Measurements from ENCODE around the gene SLC27A5. TPM values are rescaled to one million over a fixed set of nuclear protein-coding genes. Genes with fewer than 3 reads are reported as not detected.

Gene SLC27A5
- total RNA-seq, 1 donor from 2014 or later, result 6.8 TPM

GRCh38 chr19:58513694-58514563 lies 2.1 kb upstream of the SLC27A5 start:
- H3K27me3 ChIP-seq (ENCODE audit: insufficient read depth, low read length), result no peaks in the 10 kb centered on the region
- peak overlapping the region; percentile 75 for H3K4me3 Mint-ChIP-seq (ENCODE audit: unreplicated experiment)
- H3K9me3 ChIP-seq (ENCODE audit: insufficient read depth, low read depth, low read length), result no peaks in the 10 kb centered on the region
- H3K79me2 ChIP-seq (ENCODE audit: insufficient read depth, low read length), result peaks cover 44% of the 10 kb centered on the region
- H4K20me1 ChIP-seq (ENCODE audit: insufficient read depth, low read length), result peaks cover 23% of the 10 kb centered on the region
- peaks cover 16% of the 10 kb centered on the region for H3K4me1 ChIP-seq (ENCODE audit: insufficient read depth, low read length)
- H2AFZ ChIP-seq (ENCODE audit: low read depth, low read length), result peak overlapping the region; percentile 77
- H3K27ac ChIP-seq (ENCODE audit: low read depth, low read length), result no peak overlapping the region
- no peaks in the 10 kb centered on the region for H3K27me3 Mint-ChIP-seq (ENCODE audit: low read depth, unreplicated experiment)
- H3K4me3 ChIP-seq (ENCODE audit: insufficient read depth, low read depth, low read length), result no peak overlapping the region
- peak overlapping the region; percentile 75 for H3K4me2 ChIP-seq (ENCODE audit: low read length)
- peaks cover 21% of the 10 kb centered on the region for H3K4me1 Mint-ChIP-seq (ENCODE audit: low read depth, unreplicated experiment)
- DNase-seq (ENCODE audit: low read depth), result peak; percentile 56
- TF ChIP-seq EZH2 (IDR thresholded peaks at IDR 0.05; ENCODE audit: insufficient read depth, low read length) (no peak), CTCF (IDR thresholded peaks at IDR 0.05; ENCODE audit: insufficient read depth, low read depth, low read length) (peak; percentile 60)
- H3K36me3 Mint-ChIP-seq (ENCODE audit: low read depth, unreplicated experiment), result peaks cover 14% of the 10 kb centered on the region
- H3K9ac ChIP-seq (ENCODE audit: low read length), result no peak overlapping the region
- no peaks in the 10 kb centered on the region for H3K9me3 Mint-ChIP-seq (ENCODE audit: unreplicated experiment)
- H3K27ac Mint-ChIP-seq (ENCODE audit: unreplicated experiment), result no peak overlapping the region
- no peak for FAIRE-seq
- H3K36me3 ChIP-seq (ENCODE audit: insufficient read depth, low read length), result peaks cover 2% of the 10 kb centered on the region

DNA sequence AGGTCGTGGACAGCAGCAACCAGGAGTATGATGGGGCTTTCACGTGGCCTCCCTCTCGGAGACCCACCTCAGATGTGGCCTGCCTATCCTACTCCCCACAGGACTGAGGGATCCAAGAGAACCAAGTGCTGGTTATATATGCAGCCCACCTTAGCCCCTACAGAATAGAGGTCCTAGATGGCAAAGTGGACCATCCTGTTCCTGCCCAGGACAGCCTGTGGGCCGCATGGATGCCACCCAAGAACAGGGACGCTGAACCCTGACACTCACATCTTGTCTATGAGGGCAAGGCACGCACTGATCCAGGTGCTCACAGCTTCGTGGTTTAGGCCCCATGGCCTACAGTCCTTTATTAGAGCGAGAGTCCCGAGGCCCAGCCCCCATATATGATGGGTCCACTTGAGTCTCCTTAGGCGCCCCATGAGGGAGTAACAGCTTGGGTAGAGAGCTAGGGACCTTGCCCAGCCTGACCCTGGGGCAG lies 1.5 kb upstream of the SLC27A5 start:
- FAIRE-seq, result no peak
- H3K4me3 Mint-ChIP-seq (ENCODE audit: unreplicated experiment), result no peak overlapping the region
- Histone ChIP-seq H4K20me1 (ENCODE audit: insufficient read depth, low read length) (peaks cover 17% of the 10 kb centered on the region), H2AFZ (ENCODE audit: low read depth, low read length) (no peak overlapping the region), H3K36me3 (ENCODE audit: insufficient read depth, low read length) (peaks cover 2% of the 10 kb centered on the region), H3K9me3 (ENCODE audit: insufficient read depth, low read depth, low read length) (no peaks in the 10 kb centered on the region), H3K4me2 (ENCODE audit: low read length) (no peak overlapping the region), H3K9ac (ENCODE audit: low read length) (no peak overlapping the region), H3K27ac (ENCODE audit: low read depth, low read length) (no peak overlapping the region), H3K27me3 (ENCODE audit: insufficient read depth, low read length) (no peaks in the 10 kb centered on the region), H3K79me2 (ENCODE audit: insufficient read depth, low read length) (peaks cover 37% of the 10 kb centered on the region), H3K4me3 (ENCODE audit: insufficient read depth, low read depth, low read length) (no peak overlapping the region), H3K4me1 (ENCODE audit: insufficient read depth, low read length) (peaks cover 10% of the 10 kb centered on the region)
- peaks cover 18% of the 10 kb centered on the region for H3K4me1 Mint-ChIP-seq (ENCODE audit: low read depth, unreplicated experiment)
- H3K27me3 Mint-ChIP-seq (ENCODE audit: low read depth, unreplicated experiment), result no peaks in the 10 kb centered on the region
- DNase-seq (ENCODE audit: low read depth), result no peak
- H3K27ac Mint-ChIP-seq (ENCODE audit: unreplicated experiment), result no peak overlapping the region
- TF ChIP-seq CTCF (IDR thresholded peaks at IDR 0.05; ENCODE audit: insufficient read depth, low read depth, low read length), result no peak
- H3K36me3 Mint-ChIP-seq (ENCODE audit: low read depth, unreplicated experiment), result peaks cover 14% of the 10 kb centered on the region
- no peaks in the 10 kb centered on the region for H3K9me3 Mint-ChIP-seq (ENCODE audit: unreplicated experiment)

Data from astrocyte (in vitro differentiated cells and primary cell).